GM12865 (cell line): ENCODE measurements around the gene APC.

Source experiments
- DNase-seq: peaks from one replicate; pipeline ENCODE4 v3.0.0; 2010; ENCODE audit warnings: low read depth
- H3K4me3 ChIP-seq: 2 replicates; pipeline ENCODE4 v1.5.1; 2011; ENCODE audit warnings: mild to moderate bottlenecking, low read depth, low read length, control low read depth
- TF ChIP-seq, protein P1 (sequence below): IDR thresholded peaks from 2 replicates; pipeline ENCODE4 v1.5.1; 2011; ENCODE audit warnings: low read length, control low read depth, low read depth, inconsistent platforms; ENCODE audit not compliant: insufficient read depth; ENCODE audit errors: missing control alignments

Gene APC

DNA sequence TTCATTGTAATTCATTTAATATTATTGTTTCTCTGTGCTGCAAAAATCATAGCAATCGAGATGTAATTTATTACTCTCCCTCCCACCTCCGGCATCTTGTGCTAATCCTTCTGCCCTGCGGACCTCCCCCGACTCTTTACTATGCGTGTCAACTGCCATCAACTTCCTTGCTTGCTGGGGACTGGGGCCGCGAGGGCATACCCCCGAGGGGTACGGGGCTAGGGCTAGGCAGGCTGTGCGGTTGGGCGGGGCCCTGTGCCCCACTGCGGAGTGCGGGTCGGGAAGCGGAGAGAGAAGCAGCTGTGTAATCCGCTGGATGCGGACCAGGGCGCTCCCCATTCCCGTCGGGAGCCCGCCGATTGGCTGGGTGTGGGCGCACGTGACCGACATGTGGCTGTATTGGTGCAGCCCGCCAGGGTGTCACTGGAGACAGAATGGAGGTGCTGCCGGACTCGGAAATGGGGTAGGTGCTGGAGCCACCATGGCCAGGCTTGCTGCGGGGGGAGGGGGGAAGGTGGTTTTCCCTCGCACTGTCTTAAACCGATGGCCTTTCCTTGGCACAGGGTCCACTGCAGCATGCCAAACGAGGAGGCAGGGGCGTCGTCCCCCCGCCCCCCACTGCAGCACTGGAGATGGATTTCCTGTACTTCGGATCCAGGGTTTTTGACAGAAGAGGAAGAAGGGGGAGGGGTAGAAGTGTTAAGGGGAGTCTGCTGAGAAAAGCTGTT, at the start of gene APC:
TSS of gene APC (plus strand) at position 423 of the 728 bp plus-strand sequence. CDS start 17,006 bp downstream, outside the sequence.
- peak within 1 kb of the TSS; percentile 90 for H3K4me3 ChIP-seq
- DNase-seq = peak; percentile 91
- TF ChIP-seq, protein P1, sequence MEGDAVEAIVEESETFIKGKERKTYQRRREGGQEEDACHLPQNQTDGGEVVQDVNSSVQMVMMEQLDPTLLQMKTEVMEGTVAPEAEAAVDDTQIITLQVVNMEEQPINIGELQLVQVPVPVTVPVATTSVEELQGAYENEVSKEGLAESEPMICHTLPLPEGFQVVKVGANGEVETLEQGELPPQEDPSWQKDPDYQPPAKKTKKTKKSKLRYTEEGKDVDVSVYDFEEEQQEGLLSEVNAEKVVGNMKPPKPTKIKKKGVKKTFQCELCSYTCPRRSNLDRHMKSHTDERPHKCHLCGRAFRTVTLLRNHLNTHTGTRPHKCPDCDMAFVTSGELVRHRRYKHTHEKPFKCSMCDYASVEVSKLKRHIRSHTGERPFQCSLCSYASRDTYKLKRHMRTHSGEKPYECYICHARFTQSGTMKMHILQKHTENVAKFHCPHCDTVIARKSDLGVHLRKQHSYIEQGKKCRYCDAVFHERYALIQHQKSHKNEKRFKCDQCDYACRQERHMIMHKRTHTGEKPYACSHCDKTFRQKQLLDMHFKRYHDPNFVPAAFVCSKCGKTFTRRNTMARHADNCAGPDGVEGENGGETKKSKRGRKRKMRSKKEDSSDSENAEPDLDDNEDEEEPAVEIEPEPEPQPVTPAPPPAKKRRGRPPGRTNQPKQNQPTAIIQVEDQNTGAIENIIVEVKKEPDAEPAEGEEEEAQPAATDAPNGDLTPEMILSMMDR = no peak

DNA sequence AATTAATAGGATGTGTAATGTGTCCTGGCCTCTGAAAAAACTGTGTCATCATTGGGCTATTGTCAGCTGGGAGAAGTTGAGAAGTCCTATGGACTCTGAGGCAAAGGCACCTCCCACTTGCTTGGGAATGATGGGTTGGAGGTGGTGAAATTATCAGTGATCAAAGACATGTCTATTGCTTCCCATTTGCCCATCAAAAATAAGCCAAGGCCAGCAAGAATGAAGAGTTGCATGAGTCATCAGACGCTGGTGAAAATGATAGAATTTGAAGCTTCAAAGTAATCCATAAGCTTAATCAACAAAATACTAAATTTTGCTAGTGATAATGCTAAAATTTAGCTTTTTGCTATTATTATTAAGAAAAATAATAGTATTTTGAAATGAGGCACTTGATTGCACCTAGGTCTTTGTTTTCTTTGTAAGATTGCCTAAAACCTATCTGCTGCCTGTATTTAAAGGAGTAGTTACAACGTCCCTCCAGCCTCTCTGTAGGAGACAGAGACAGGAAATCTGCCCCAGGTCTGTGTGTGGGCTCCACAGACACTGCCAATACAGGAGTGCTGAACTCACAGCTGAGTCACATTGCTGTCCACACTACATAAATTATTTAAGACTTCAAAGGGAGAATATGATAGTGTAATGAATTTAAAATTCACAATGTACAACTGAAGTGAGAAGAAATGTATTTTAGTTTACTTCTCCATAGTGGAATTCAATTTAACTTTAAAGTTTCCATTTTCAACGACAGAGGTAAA, 48.4 kb upstream of the APC start:
- no peak overlapping the region for H3K4me3 ChIP-seq
- TF ChIP-seq, protein P1 = no peak
- DNase-seq = no peak

DNA sequence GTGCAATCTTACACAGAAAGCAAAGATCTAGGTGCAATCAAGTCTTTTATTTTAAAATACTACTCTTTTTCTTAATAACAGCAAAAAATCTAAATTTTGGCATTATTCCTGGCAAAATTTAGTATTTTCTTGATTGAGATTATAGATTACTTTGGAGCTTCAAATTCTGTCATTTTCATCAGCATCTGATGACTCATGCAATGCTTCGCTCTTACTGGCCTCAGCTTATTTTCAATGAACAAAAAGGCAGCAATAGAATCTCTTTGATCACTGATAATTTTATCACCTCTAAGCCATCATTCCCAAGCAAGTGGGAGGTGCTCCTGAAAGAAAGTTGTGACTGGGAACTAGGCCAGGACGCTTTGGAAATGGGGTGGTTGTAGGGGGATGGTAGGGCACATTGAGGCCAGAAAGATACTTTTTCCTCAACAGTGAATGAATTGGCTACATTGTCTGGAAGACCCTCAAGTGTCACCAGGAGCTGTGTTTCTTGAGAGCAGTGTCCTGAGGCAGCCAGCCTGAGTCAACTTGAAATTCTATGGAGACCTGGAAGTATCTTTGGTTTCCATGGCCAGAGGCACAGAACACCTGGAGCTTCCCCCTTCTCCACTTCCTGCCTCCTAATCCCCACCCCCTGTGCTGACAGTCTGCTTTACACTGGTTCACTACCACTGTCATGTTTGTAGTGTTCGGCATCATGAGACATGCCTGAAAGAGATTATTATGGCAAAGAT, 46.9 kb upstream of the APC start:
- TF ChIP-seq, protein P1 = no peak
- DNase-seq = no peak
- H3K4me3 ChIP-seq = no peak overlapping the region

DNA sequence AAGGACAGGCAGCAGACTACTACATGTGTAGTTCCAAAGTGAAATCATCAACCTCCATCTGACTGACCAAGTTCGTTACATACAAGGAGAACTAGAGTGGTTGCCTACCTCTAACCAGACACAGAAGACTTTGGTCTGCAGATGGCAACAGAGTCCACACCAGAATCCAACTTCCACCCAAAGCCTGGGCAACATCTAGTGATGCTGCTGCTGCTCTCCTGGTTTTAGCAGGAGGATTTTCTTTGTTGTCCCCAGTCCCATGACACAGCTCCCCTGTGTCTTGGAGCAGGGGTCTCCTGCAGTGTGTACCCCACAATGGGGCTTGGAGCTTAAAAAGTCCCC, 46.4 kb upstream of the APC start:
- TF ChIP-seq, protein P1 = no peak
- DNase-seq = no peak
- no peak overlapping the region for H3K4me3 ChIP-seq

DNA sequence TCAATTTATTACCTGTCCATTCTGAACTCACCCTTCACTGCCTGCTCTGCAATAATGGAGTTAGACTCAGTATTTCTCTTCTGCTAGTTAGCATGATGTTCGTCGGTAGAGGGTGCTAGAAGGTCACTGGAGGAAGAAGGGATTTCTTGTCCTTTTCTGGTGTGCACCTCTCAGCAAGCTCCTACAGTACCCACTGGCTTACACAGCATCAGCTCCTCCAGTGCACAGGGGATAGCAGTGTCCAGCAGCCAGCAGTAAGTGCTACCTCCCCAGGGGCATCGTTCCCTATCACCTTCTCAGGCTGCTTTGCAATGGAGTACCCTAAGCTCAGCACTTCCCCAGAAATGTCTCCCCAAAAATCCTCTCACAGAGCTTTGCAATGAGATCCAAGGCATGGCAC, 45.9 kb upstream of the APC start:
- DNase-seq = peak; percentile 70
- no peak overlapping the region for H3K4me3 ChIP-seq
- TF ChIP-seq, protein P1 = peak; percentile 44

DNA sequence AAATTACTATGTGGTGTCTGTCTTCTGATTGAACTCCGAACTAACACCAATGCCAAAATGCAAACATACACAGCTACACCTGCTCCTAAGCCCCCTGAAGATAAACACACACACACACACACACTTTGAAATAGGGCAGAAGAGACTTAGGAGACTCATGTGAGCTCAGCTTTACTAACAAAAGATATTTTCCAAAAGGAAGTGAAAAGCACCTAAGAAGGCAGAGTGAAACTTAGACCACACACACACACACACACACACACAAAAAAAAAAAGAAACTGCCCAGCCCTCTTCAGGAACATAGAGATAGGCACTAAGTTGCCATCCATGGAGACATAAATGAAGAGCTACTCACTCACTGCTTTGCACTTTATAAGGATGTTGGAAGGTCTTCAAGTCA, 45.2 kb upstream of the APC start:
- TF ChIP-seq, protein P1 = no peak
- peak; percentile 50 for DNase-seq
- no peak overlapping the region for H3K4me3 ChIP-seq
